ENCODE results near the gene AMH. TPM values are rescaled to one million over a fixed set of nuclear protein-coding genes. Genes with fewer than 3 reads are reported as not detected.

The AMH gene
- total and polyA plus RNA-seq, 2 of the 13 experiments (the other 11 are each of a cell fraction or from before 2014, with no cell fraction given) = 0.03 to 0.18 TPM

DNA sequence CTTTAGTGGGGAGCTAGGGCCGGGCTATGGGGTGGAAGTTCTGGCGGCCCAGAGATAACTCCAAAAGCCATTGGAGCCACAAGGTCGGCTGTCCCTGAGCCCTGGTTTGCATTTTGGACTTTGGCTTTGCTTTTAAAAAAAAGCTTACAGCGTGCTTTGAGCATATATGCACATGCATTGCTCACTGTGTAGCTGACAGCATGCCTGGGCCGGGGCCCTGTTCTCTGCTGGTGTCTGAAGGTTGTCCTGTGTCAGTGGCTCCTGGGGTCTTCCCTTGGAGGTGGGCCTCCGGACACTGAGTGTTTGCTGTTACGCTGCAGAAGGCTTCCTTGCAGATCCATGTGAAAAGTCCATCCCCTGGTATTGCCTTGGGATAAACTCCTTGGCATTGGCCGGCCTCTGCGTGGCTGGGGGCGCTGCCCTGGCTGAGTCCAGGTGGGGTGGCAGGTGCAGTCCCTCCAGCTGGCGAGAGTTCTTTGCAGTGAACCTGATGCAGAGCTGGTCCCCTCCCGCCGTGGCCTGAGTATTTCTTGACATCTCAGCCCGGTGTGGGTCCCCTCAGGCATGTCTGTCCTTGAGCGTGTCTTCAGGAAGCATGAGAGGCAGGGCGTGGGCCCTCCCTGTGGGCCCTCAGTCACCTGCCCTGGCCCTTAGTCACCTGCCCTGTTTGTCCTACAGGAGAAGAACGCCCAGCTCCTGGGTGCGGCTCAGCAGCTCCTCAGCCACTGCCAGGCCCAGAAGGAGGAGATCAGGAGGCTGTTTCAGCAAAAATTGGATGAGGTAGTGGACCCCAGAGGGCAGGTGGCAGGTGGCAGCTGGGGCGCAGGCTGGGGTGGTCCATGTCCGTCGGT is 36.0 kb upstream of the AMH start (continued):
- peak; percentile 84 for TF ChIP-seq THRA (CRISPR knock-in tag; IDR thresholded peaks at IDR 0.05; ENCODE audit: borderline replicate concordance)
- TF ChIP-seq, protein P1, sequence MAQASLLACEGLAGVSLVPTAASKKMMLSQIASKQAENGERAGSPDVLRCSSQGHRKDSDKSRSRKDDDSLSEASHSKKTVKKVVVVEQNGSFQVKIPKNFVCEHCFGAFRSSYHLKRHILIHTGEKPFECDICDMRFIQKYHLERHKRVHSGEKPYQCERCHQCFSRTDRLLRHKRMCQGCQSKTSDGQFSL (CRISPR knock-in tag; IDR thresholded peaks at IDR 0.05) = 0 out of 2 replicates have a peak, but pooled peaks have one; percentile 34
- no peak for TF ChIP-seq ZNF562 (CRISPR knock-in tag; IDR thresholded peaks at IDR 0.05; ENCODE audit: borderline replicate concordance)
- peak; percentile 88 for TF ChIP-seq NR1H2 (CRISPR knock-in tag; IDR thresholded peaks at IDR 0.05; ENCODE audit: borderline replicate concordance, low read depth)
- TF ChIP-seq PAWR (CRISPR knock-in tag; IDR thresholded peaks at IDR 0.05; ENCODE audit: borderline replicate concordance) = no peak
- TF ChIP-seq ZNF232 (CRISPR knock-in tag; IDR thresholded peaks at IDR 0.05; ENCODE audit: borderline replicate concordance) = peak; percentile 97
- TF ChIP-seq, protein P2, sequence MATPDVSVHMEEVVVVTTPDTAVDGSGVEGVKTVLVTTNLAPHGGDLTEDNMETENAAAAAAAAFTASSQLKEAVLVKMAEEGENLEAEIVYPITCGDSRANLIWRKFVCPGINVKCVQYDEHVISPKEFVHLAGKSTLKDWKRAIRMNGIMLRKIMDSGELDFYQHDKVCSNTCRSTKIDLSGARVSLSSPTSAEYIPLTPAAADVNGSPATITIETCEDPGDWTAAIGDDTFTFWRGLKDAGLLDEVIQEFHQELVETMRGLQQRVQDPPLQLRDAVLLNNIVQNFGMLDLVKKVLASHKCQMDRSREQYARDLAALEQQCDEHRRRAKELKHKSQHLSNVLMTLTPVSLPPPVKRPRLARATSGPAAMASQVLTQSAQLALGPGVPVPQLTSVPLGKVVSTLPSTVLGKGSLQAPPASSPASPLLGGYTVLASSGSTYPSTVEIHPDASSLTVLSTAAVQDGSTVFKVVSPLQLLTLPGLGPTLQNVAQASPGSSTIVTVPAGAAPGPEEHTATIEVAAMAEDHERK (CRISPR knock-in tag; IDR thresholded peaks at IDR 0.05; ENCODE audit: low read depth) = no peak
- peak; percentile 92 for TF ChIP-seq ZNF781 (CRISPR knock-in tag; IDR thresholded peaks at IDR 0.05; ENCODE audit: borderline replicate concordance, not compliant biosample characterization)
- TF ChIP-seq RFXANK (CRISPR knock-in tag; IDR thresholded peaks at IDR 0.05) = no peak
- peak; percentile 24 for TF ChIP-seq SRSF1 (optimal IDR thresholded peaks at IDR 0.05; ENCODE audit: low read depth, low read length)
- no peak for TF ChIP-seq TBX3 (IDR thresholded peaks at IDR 0.05; ENCODE audit: borderline replicate concordance)
- peak; percentile 76 for TF ChIP-seq GFI1 (CRISPR knock-in tag; IDR thresholded peaks at IDR 0.05; ENCODE audit: borderline replicate concordance)
- TF ChIP-seq GATAD2A (CRISPR knock-in tag; IDR thresholded peaks at IDR 0.05) = peak; percentile 62
- TF ChIP-seq TARDBP (CRISPR knock-in tag; IDR thresholded peaks at IDR 0.05) = peak; percentile 88
- TF ChIP-seq SP140L (CRISPR knock-in tag; IDR thresholded peaks at IDR 0.05; ENCODE audit: borderline replicate concordance) = 0 out of 2 replicates have a peak, but pooled peaks have one; percentile 43
- TF ChIP-seq, protein P3, sequence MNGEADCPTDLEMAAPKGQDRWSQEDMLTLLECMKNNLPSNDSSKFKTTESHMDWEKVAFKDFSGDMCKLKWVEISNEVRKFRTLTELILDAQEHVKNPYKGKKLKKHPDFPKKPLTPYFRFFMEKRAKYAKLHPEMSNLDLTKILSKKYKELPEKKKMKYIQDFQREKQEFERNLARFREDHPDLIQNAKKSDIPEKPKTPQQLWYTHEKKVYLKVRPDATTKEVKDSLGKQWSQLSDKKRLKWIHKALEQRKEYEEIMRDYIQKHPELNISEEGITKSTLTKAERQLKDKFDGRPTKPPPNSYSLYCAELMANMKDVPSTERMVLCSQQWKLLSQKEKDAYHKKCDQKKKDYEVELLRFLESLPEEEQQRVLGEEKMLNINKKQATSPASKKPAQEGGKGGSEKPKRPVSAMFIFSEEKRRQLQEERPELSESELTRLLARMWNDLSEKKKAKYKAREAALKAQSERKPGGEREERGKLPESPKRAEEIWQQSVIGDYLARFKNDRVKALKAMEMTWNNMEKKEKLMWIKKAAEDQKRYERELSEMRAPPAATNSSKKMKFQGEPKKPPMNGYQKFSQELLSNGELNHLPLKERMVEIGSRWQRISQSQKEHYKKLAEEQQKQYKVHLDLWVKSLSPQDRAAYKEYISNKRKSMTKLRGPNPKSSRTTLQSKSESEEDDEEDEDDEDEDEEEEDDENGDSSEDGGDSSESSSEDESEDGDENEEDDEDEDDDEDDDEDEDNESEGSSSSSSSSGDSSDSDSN (CRISPR knock-in tag; IDR thresholded peaks at IDR 0.05) = peak; percentile 44; the same call in 1 of the 2 replicates
- peak; percentile 81 for TF ChIP-seq ZBTB7B (CRISPR knock-in tag; IDR thresholded peaks at IDR 0.05)
- TF ChIP-seq, protein P4, sequence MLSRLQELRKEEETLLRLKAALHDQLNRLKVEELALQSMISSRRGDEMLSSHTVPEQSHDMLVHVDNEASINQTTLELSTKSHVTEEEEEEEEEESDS (CRISPR knock-in tag; IDR thresholded peaks at IDR 0.05; ENCODE audit: borderline replicate concordance) = peak; percentile 86; the same call in 1 of the 2 replicates
- TF ChIP-seq, protein P5, sequence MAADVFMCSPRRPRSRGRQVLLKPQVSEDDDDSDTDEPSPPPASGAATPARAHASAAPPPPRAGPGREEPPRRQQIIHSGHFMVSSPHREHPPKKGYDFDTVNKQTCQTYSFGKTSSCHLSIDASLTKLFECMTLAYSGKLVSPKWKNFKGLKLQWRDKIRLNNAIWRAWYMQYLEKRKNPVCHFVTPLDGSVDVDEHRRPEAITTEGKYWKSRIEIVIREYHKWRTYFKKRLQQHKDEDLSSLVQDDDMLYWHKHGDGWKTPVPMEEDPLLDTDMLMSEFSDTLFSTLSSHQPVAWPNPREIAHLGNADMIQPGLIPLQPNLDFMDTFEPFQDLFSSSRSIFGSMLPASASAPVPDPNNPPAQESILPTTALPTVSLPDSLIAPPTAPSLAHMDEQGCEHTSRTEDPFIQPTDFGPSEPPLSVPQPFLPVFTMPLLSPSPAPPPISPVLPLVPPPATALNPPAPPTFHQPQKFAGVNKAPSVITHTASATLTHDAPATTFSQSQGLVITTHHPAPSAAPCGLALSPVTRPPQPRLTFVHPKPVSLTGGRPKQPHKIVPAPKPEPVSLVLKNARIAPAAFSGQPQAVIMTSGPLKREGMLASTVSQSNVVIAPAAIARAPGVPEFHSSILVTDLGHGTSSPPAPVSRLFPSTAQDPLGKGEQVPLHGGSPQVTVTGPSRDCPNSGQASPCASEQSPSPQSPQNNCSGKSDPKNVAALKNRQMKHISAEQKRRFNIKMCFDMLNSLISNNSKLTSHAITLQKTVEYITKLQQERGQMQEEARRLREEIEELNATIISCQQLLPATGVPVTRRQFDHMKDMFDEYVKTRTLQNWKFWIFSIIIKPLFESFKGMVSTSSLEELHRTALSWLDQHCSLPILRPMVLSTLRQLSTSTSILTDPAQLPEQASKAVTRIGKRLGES (CRISPR knock-in tag; IDR thresholded peaks at IDR 0.05; ENCODE audit: borderline replicate concordance) = peak; percentile 79; the same call in 1 of the 2 replicates

Measured in HepG2 (cell line).